ENCODE results near the gene PDCD1.

DNA sequence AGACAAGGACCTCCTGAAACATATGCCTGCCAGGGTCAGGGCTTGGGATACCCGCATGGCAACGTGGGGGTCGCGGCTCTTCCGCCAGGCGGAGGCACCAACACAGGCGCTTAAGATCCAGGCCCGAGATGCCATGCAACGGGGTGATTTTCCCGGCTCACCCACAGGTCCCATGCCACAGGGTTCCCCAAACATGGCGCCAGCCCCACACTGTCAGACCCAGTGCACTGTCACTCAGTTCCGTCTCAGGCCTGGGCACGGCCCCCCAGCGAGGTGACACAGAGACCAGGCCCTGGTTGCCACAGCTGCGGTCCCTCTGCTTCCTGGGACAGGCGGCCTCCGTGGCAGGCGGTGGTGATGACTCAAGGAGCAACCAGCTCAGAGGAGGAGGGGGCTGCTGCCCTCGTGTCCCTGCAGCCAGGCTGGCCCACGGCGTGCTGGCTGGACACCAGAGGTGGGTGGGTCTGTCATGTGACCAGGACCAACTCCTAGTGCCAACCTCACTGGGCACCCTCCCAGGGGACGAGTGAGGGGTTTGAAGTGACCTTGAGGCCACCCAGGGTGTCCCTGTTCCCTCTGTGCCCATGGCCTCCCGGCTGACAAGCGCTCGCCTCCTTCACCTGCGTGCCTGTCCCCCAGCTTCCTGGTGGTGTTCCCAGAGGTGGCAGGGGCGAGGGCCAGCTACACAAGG, 4.9 kb downstream of the PDCD1 start:
- TF ChIP-seq, protein P1, sequence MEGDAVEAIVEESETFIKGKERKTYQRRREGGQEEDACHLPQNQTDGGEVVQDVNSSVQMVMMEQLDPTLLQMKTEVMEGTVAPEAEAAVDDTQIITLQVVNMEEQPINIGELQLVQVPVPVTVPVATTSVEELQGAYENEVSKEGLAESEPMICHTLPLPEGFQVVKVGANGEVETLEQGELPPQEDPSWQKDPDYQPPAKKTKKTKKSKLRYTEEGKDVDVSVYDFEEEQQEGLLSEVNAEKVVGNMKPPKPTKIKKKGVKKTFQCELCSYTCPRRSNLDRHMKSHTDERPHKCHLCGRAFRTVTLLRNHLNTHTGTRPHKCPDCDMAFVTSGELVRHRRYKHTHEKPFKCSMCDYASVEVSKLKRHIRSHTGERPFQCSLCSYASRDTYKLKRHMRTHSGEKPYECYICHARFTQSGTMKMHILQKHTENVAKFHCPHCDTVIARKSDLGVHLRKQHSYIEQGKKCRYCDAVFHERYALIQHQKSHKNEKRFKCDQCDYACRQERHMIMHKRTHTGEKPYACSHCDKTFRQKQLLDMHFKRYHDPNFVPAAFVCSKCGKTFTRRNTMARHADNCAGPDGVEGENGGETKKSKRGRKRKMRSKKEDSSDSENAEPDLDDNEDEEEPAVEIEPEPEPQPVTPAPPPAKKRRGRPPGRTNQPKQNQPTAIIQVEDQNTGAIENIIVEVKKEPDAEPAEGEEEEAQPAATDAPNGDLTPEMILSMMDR (IDR thresholded peaks at IDR 0.05): no peak
- no peak for TF ChIP-seq POLR2A (IDR thresholded peaks at IDR 0.05)

Data from esophagus squamous epithelium (tissue), 4 donors.